Measurements from ENCODE around the gene UBE2R2. TPM values are rescaled to one million over a fixed set of nuclear protein-coding genes. Genes with fewer than 3 reads are reported as not detected.
"Not testable (repeated sequence)": the region's sequence is repeated elsewhere in the genome, so short reads cannot be mapped to it uniquely, and the experiment has no call there.

UBE2R2 gene
- total RNA-seq (16.7 and 23.9 TPM in 2 replicates), polyA plus RNA-seq (52.5 and 57.1 TPM in 2 replicates), polyA minus RNA-seq (ENCODE audit: low replicate concordance) (15.1 and 24.3 TPM in 2 replicates)
- 44.7 and 50.8 TPM in 2 replicates for polyA plus RNA-seq (2012)

- Histone ChIP-seq H3K4me3 (replicated peaks in 1 of 4; ENCODE audit: control extremely low read depth in 1 of 4, insufficient read depth in 1 of 4, low read depth in 3 of 4, low read length in 4 of 4) (peak within 1 kb of the TSS; percentile 55 to 100 (median 68)), H3K4me1 (ENCODE audit: control insufficient read depth, extremely low read depth, insufficient read depth, low read length) (peaks cover 8% of the 10 kb centered on the region), H3K9ac (ENCODE audit: insufficient read depth, low read length) (peak within 1 kb of the TSS; percentile 95), H3K4me2 (ENCODE audit: extremely low read depth, insufficient read depth, low read length) (peak within 1 kb of the TSS; percentile 91), H4K20me1 (ENCODE audit: control insufficient read depth, extremely low read depth, insufficient read depth, low read length) (peaks cover 5% of the 10 kb centered on the region), H2AFZ (ENCODE audit: low read length) (peak within 1 kb of the TSS; percentile 57), H3K36me3 (ENCODE audit: control insufficient read depth, insufficient read depth, low read length) (no peaks in the 10 kb centered on the region), H3K27me3 (ENCODE audit: control insufficient read depth, insufficient read depth, low read length) (no peaks in the 10 kb centered on the region), H3K27ac (ENCODE audit: insufficient read depth, low read length) (peak within 1 kb of the TSS; percentile 98), H3K9me3 (ENCODE audit: control insufficient read depth, insufficient read depth, low read depth, low read length) (no peaks in the 10 kb centered on the region), H3K79me2 (ENCODE audit: control insufficient read depth, insufficient read depth, low read length) (peaks cover 44% of the 10 kb centered on the region)
- DNase-seq (ENCODE audit: low read depth in 2 of 2), result peak; percentile 84 to 90
- TF ChIP-seq CTCF (conservative IDR thresholded peaks at IDR 0.05 in 1 of 2, IDR thresholded peaks at IDR 0.05 in 1 of 2; ENCODE audit: low read depth in 1 of 2, low read length in 2 of 2) (no peak), EZH2 (IDR thresholded peaks at IDR 0.05; ENCODE audit: low read length, missing control alignments) (no peak)
Measured at GRCh38 chr9:33816327-33817252, at the start of gene UBE2R2. Gene UBE2R2, plus strand, starts transcription at chr9:33817160. Its CDS starts 598 bp downstream, at chr9:33817758.

- H3K4me1 ChIP-seq (ENCODE audit: control insufficient read depth, extremely low read depth, insufficient read depth, low read length); H3K79me2 ChIP-seq (ENCODE audit: control insufficient read depth, insufficient read depth, low read length); H3K36me3 ChIP-seq (ENCODE audit: control insufficient read depth, insufficient read depth, low read length); H3K4me2 ChIP-seq (ENCODE audit: extremely low read depth, insufficient read depth, low read length); H3K9ac ChIP-seq (ENCODE audit: insufficient read depth, low read length); H3K9me3 ChIP-seq (ENCODE audit: control insufficient read depth, insufficient read depth, low read depth, low read length); H4K20me1 ChIP-seq (ENCODE audit: control insufficient read depth, extremely low read depth, insufficient read depth, low read length); H3K27me3 ChIP-seq (ENCODE audit: control insufficient read depth, insufficient read depth, low read length); H3K4me3 ChIP-seq (replicated peaks in 1 of 4; ENCODE audit: control extremely low read depth in 1 of 4, insufficient read depth in 1 of 4, low read depth in 3 of 4, low read length in 4 of 4): not testable (repeated sequence)
- peak overlapping the region; percentile 44 for H3K27ac ChIP-seq (ENCODE audit: insufficient read depth, low read length)
- peak overlapping the region; percentile 67 for H2AFZ ChIP-seq (ENCODE audit: low read length)
- DNase-seq (ENCODE audit: low read depth in 2 of 2), result peak; percentile 19 to 30
Measured at GRCh38 chr9:33770156-33770880, 46.6 kb upstream of the UBE2R2 start.

GRCh38 chr9:33773135-33773534 is 43.8 kb upstream of the UBE2R2 start:
- not testable (repeated sequence) for H4K20me1 ChIP-seq (ENCODE audit: control insufficient read depth, extremely low read depth, insufficient read depth, low read length); H3K36me3 ChIP-seq (ENCODE audit: control insufficient read depth, insufficient read depth, low read length); H3K4me3 ChIP-seq (replicated peaks in 1 of 4; ENCODE audit: control extremely low read depth in 1 of 4, insufficient read depth in 1 of 4, low read depth in 3 of 4, low read length in 4 of 4); H3K9me3 ChIP-seq (ENCODE audit: control insufficient read depth, insufficient read depth, low read depth, low read length); H2AFZ ChIP-seq (ENCODE audit: low read length); H3K4me2 ChIP-seq (ENCODE audit: extremely low read depth, insufficient read depth, low read length); DNase-seq (ENCODE audit: low read depth in 2 of 2); H3K27ac ChIP-seq (ENCODE audit: insufficient read depth, low read length); H3K9ac ChIP-seq (ENCODE audit: insufficient read depth, low read length); H3K27me3 ChIP-seq (ENCODE audit: control insufficient read depth, insufficient read depth, low read length); H3K79me2 ChIP-seq (ENCODE audit: control insufficient read depth, insufficient read depth, low read length); H3K4me1 ChIP-seq (ENCODE audit: control insufficient read depth, extremely low read depth, insufficient read depth, low read length)

- not testable (repeated sequence) for DNase-seq (ENCODE audit: low read depth in 2 of 2); H3K36me3 ChIP-seq (ENCODE audit: control insufficient read depth, insufficient read depth, low read length); H3K4me3 ChIP-seq (replicated peaks in 1 of 4; ENCODE audit: control extremely low read depth in 1 of 4, insufficient read depth in 1 of 4, low read depth in 3 of 4, low read length in 4 of 4); H3K27ac ChIP-seq (ENCODE audit: insufficient read depth, low read length); H2AFZ ChIP-seq (ENCODE audit: low read length); H3K4me1 ChIP-seq (ENCODE audit: control insufficient read depth, extremely low read depth, insufficient read depth, low read length); H3K9ac ChIP-seq (ENCODE audit: insufficient read depth, low read length); H3K9me3 ChIP-seq (ENCODE audit: control insufficient read depth, insufficient read depth, low read depth, low read length); H3K79me2 ChIP-seq (ENCODE audit: control insufficient read depth, insufficient read depth, low read length); H3K4me2 ChIP-seq (ENCODE audit: extremely low read depth, insufficient read depth, low read length); H4K20me1 ChIP-seq (ENCODE audit: control insufficient read depth, extremely low read depth, insufficient read depth, low read length); H3K27me3 ChIP-seq (ENCODE audit: control insufficient read depth, insufficient read depth, low read length)
Measured at GRCh38 chr9:33774074-33774659, 42.8 kb upstream of the UBE2R2 start.

Measured in fibroblast of lung (primary cell).